Measurements from ENCODE around the gene VGLL4. TPM values are rescaled to one million over a fixed set of nuclear protein-coding genes. Genes with fewer than 3 reads are reported as not detected.

The VGLL4 gene
- total RNA-seq, 1 experiment from 2014 or later: 26.9 TPM

DNA sequence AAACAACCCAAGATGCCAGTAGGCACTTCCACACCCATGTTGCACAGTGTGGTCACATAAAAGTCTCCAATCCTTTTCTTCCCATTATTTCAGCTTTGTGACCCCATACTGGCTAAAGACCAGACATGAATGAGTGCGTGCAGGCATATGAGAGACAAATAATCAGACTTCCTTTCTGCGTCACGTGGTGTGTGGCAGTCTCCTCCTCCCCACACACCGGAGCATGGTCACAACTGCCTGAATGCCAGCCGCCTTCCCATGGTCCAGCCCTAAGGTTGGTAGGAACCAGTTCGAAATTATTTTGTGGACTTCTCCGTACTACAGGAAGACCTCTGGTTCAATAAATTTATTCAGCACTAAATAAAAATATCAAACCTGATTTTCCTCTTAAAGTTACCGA, 65.5 kb downstream of the VGLL4 start:
- ChIA-PET CTCF (no interaction called here), RAD21 (ENCODE audit: low non-redundant PET in 1 of 2, low total read pairs in 2 of 2, uncharacterized antibody in 2 of 2, unreplicated experiment in 2 of 2) (no interaction called here), POLR2A (interaction anchor here (0.7 kb wide), 1 partner anchor 18 kb away, joined by 3 read pairs; no protein-coding TSS in a partner anchor)
- H3K27ac ChIP-seq (ENCODE audit: low read depth, low read length): no peak overlapping the region
- H3K9me3 ChIP-seq (ENCODE audit: control insufficient read depth in 1 of 2, insufficient read depth in 1 of 2, low read depth in 1 of 2, low read length in 2 of 2): no peaks in the 10 kb centered on the region
- H3K36me3 ChIP-seq (ENCODE audit: control insufficient read depth in 1 of 2, insufficient read depth in 2 of 2, low read length in 2 of 2): no peaks in the 10 kb centered on the region
- DNase-seq (ENCODE audit: low read depth, low spot score) (no peak), ATAC-seq (no peak)
- H3K4me3 ChIP-seq (replicated peaks in 1 of 2; ENCODE audit: low read depth in 1 of 2, low read length in 2 of 2): no peak overlapping the region
- intact Hi-C loops (cut with micrococcal nuclease): no loop called here
- peaks cover 41% of the 10 kb centered on the region for H3K79me2 ChIP-seq (ENCODE audit: insufficient read depth, low read length)
- BruUV-seq (replicated peaks): no TSS peak
- H3K27me3 ChIP-seq (ENCODE audit: insufficient read depth, low read length): no peaks in the 10 kb centered on the region
- no peak overlapping the region for H2AFZ ChIP-seq (ENCODE audit: low read depth, low read length, poor library complexity, severe bottlenecking)
- no peak overlapping the region for H3K9ac ChIP-seq (ENCODE audit: low read length)
- TF ChIP-seq, protein P1, sequence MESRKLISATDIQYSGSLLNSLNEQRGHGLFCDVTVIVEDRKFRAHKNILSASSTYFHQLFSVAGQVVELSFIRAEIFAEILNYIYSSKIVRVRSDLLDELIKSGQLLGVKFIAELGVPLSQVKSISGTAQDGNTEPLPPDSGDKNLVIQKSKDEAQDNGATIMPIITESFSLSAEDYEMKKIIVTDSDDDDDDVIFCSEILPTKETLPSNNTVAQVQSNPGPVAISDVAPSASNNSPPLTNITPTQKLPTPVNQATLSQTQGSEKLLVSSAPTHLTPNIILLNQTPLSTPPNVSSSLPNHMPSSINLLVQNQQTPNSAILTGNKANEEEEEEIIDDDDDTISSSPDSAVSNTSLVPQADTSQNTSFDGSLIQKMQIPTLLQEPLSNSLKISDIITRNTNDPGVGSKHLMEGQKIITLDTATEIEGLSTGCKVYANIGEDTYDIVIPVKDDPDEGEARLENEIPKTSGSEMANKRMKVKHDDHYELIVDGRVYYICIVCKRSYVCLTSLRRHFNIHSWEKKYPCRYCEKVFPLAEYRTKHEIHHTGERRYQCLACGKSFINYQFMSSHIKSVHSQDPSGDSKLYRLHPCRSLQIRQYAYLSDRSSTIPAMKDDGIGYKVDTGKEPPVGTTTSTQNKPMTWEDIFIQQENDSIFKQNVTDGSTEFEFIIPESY (IDR thresholded peaks at IDR 0.05; ENCODE audit: extremely low read depth, insufficient replicate concordance, low read length): no peak
- TF ChIP-seq ZNF274 (IDR thresholded peaks at IDR 0.05; ENCODE audit: low read depth, low read length): no peak
- TF ChIP-seq, protein P2, sequence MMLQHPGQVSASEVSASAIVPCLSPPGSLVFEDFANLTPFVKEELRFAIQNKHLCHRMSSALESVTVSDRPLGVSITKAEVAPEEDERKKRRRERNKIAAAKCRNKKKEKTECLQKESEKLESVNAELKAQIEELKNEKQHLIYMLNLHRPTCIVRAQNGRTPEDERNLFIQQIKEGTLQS (IDR thresholded peaks at IDR 0.05): no peak
- no peak for TF ChIP-seq FOSL1 (IDR thresholded peaks at IDR 0.05; ENCODE audit: low read depth)
- TF ChIP-seq EZH2phosphoT487 (IDR thresholded peaks at IDR 0.05; ENCODE audit: borderline replicate concordance): no peak
- no peak for TF ChIP-seq TCF7L2 (IDR thresholded peaks at IDR 0.05; ENCODE audit: borderline replicate concordance, extremely low read depth, insufficient read depth, insufficient read length)
- TF ChIP-seq RAD21 (IDR thresholded peaks at IDR 0.05; ENCODE audit: low read depth): no peak
- TF ChIP-seq, protein P3, sequence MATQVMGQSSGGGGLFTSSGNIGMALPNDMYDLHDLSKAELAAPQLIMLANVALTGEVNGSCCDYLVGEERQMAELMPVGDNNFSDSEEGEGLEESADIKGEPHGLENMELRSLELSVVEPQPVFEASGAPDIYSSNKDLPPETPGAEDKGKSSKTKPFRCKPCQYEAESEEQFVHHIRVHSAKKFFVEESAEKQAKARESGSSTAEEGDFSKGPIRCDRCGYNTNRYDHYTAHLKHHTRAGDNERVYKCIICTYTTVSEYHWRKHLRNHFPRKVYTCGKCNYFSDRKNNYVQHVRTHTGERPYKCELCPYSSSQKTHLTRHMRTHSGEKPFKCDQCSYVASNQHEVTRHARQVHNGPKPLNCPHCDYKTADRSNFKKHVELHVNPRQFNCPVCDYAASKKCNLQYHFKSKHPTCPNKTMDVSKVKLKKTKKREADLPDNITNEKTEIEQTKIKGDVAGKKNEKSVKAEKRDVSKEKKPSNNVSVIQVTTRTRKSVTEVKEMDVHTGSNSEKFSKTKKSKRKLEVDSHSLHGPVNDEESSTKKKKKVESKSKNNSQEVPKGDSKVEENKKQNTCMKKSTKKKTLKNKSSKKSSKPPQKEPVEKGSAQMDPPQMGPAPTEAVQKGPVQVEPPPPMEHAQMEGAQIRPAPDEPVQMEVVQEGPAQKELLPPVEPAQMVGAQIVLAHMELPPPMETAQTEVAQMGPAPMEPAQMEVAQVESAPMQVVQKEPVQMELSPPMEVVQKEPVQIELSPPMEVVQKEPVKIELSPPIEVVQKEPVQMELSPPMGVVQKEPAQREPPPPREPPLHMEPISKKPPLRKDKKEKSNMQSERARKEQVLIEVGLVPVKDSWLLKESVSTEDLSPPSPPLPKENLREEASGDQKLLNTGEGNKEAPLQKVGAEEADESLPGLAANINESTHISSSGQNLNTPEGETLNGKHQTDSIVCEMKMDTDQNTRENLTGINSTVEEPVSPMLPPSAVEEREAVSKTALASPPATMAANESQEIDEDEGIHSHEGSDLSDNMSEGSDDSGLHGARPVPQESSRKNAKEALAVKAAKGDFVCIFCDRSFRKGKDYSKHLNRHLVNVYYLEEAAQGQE (IDR thresholded peaks at IDR 0.05; ENCODE audit: low read depth): no peak
- TF ChIP-seq POLR2AphosphoS5 (IDR thresholded peaks at IDR 0.05; ENCODE audit: low read depth, low read length): no peak
- TF ChIP-seq CBX3 (IDR thresholded peaks at IDR 0.05; ENCODE audit: low read depth): no peak
- TF ChIP-seq, protein P4, sequence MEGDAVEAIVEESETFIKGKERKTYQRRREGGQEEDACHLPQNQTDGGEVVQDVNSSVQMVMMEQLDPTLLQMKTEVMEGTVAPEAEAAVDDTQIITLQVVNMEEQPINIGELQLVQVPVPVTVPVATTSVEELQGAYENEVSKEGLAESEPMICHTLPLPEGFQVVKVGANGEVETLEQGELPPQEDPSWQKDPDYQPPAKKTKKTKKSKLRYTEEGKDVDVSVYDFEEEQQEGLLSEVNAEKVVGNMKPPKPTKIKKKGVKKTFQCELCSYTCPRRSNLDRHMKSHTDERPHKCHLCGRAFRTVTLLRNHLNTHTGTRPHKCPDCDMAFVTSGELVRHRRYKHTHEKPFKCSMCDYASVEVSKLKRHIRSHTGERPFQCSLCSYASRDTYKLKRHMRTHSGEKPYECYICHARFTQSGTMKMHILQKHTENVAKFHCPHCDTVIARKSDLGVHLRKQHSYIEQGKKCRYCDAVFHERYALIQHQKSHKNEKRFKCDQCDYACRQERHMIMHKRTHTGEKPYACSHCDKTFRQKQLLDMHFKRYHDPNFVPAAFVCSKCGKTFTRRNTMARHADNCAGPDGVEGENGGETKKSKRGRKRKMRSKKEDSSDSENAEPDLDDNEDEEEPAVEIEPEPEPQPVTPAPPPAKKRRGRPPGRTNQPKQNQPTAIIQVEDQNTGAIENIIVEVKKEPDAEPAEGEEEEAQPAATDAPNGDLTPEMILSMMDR (IDR thresholded peaks at IDR 0.05 in 2 of 3, conservative IDR thresholded peaks at IDR 0.05 in 1 of 3; ENCODE audit: borderline replicate concordance in 1 of 3, insufficient read depth in 1 of 3, low read depth in 2 of 3, low read length in 2 of 3): no peak
- H4K20me1 ChIP-seq (ENCODE audit: insufficient read depth): no peaks in the 10 kb centered on the region
- no peaks in the 10 kb centered on the region for H3K9me2 ChIP-seq (ENCODE audit: insufficient read depth)
- no peak overlapping the region for H3K4me2 ChIP-seq (ENCODE audit: low read length)
- H3K4me1 ChIP-seq (ENCODE audit: control insufficient read depth in 1 of 2, insufficient read depth in 2 of 2, low read length in 2 of 2): peaks cover 9 to 16% of the 10 kb centered on the region in 2 experiments; a peak in 3 of 4 replicates
